ENCODE data around the gene LARGE1. TPM values are rescaled to one million over a fixed set of nuclear protein-coding genes. Genes with fewer than 3 reads are reported as not detected.

Gene LARGE1
- total RNA-seq, 4 donors from 2014 or later, result 18.7 to 82.1 (median 39.2) TPM

GRCh38 chr22:33879796-33880195 is 40.5 kb downstream of the LARGE1 start:
- no peak for DNase-seq

DNA sequence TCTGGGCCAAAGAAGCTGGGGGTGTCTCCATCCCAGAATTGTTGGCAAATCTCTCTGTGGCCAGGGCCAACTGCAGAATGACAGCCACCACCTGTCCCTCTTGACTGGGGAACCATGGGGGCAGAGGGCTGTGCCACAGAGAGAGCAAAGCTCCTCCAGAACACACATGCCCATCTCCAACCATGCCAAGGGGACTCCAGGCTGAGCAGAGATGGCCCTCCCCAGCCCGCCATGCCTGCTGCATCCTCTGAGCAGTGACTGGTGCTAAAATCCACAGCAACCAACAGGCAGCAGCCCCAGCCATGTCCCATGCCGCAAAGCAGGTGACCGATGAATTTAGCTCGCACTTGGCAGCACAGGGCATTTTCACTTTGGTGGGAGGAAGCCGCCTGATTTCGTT is 45.0 kb downstream of the LARGE1 start:
- H3K27ac ChIP-seq, result no peak overlapping the region
- DNase-seq, result no peak
- H3K36me3 ChIP-seq, result no peaks in the 10 kb centered on the region
- TF ChIP-seq, protein P1, sequence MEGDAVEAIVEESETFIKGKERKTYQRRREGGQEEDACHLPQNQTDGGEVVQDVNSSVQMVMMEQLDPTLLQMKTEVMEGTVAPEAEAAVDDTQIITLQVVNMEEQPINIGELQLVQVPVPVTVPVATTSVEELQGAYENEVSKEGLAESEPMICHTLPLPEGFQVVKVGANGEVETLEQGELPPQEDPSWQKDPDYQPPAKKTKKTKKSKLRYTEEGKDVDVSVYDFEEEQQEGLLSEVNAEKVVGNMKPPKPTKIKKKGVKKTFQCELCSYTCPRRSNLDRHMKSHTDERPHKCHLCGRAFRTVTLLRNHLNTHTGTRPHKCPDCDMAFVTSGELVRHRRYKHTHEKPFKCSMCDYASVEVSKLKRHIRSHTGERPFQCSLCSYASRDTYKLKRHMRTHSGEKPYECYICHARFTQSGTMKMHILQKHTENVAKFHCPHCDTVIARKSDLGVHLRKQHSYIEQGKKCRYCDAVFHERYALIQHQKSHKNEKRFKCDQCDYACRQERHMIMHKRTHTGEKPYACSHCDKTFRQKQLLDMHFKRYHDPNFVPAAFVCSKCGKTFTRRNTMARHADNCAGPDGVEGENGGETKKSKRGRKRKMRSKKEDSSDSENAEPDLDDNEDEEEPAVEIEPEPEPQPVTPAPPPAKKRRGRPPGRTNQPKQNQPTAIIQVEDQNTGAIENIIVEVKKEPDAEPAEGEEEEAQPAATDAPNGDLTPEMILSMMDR (IDR thresholded peaks at IDR 0.05), result no peak
- no peaks in the 10 kb centered on the region for H3K27me3 ChIP-seq
- intact Hi-C loops (cut with DNase I; ENCODE audit: low total_unique reads), result no loop called here
- no peaks in the 10 kb centered on the region for H3K9me3 ChIP-seq
- H3K4me3 ChIP-seq, result no peak overlapping the region
- H3K4me1 ChIP-seq, result peaks cover 0 to 18% of the 10 kb centered on the region in 2 donors

More at GRCh38 chr22:33879796-33880195, 40.5 kb downstream of the LARGE1 start:
- H3K9me3 ChIP-seq, result no peaks in the 10 kb centered on the region
- no peaks in the 10 kb centered on the region for H3K27me3 ChIP-seq
- H3K4me3 ChIP-seq, result no peak overlapping the region
- TF ChIP-seq, protein P1 (IDR thresholded peaks at IDR 0.05), result no peak
- TF ChIP-seq POLR2A (IDR thresholded peaks at IDR 0.05), result no peak
- H3K36me3 ChIP-seq, result no peaks in the 10 kb centered on the region
- no peaks in the 10 kb centered on the region for H3K4me1 ChIP-seq
- H3K27ac ChIP-seq, result no peak overlapping the region
- intact Hi-C loops (cut with DNase I; ENCODE audit: low total_unique reads), result no loop called here

- Histone ChIP-seq H3K4me3 (no peak overlapping the region), H3K27me3 (no peaks in the 10 kb centered on the region), H3K36me3 (no peaks in the 10 kb centered on the region), H3K9me3 (no peaks in the 10 kb centered on the region), H3K27ac (peak overlapping the region; percentile 78 to 83), H3K4me1 (peaks cover 0 to 18% of the 10 kb centered on the region in 2 donors)
- intact Hi-C loops (cut with DNase I; ENCODE audit: low total_unique reads), result no loop called here
- no peak for TF ChIP-seq POLR2A (IDR thresholded peaks at IDR 0.05)
- TF ChIP-seq, protein P1 (IDR thresholded peaks at IDR 0.05), result no peak
- no peak for DNase-seq
Measured at GRCh38 chr22:33874206-33874605, 46.1 kb downstream of the LARGE1 start.

DNA sequence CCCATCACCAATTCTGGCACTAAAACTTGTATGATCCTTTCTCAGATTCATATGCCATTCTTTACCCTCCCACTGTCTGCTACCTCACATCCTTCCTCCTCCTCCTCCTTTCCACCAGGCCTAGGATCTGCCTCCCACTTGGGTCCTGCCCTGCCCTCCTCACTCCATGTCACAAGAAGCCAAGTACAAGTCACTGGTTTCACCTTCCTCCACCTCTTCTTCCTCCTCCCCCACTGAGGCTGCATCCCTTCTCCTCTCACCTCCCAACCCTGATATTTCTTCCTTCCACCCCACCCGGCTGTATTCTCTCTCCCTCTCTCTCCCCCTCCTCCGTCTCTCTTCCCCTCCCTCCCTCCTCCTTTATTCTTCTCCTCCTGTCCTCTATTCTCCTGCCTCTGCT is 46.6 kb downstream of the LARGE1 start:
- Histone ChIP-seq H3K27ac (peak overlapping the region; percentile 78 to 83), H3K4me3 (no peak overlapping the region), H3K9me3 (no peaks in the 10 kb centered on the region), H3K4me1 (peaks cover 0 to 18% of the 10 kb centered on the region in 2 donors), H3K27me3 (no peaks in the 10 kb centered on the region), H3K36me3 (no peaks in the 10 kb centered on the region)
- no peak for DNase-seq
- intact Hi-C loops (cut with DNase I; ENCODE audit: low total_unique reads), result no loop called here
- TF ChIP-seq POLR2A (IDR thresholded peaks at IDR 0.05), result no peak
- TF ChIP-seq, protein P1 (IDR thresholded peaks at IDR 0.05), result no peak

DNA sequence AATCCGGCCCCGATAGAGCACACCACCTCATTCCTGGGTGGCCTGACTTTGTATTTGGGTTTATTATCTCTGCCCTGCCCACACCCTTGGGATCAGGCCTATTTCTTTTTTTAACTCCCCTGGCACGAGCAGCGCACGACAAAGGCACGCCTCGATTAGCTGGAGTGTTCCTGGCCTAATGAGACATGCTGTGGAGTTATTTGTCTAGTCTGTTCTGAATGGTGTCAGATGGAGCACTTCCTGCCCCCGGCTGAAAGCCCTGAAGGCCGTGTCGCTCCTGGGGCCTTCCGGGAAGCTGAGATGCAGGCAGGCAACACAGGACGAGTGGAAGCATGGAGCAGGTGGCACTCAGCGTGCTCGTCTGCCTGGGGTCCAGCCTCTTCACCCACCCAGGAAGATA is 47.1 kb downstream of the LARGE1 start:
- H3K27me3 ChIP-seq, result no peaks in the 10 kb centered on the region
- H3K4me1 ChIP-seq, result peaks cover 0 to 18% of the 10 kb centered on the region in 2 donors
- peak; percentile 33 to 39 for DNase-seq
- no peak for TF ChIP-seq POLR2A (IDR thresholded peaks at IDR 0.05)
- H3K4me3 ChIP-seq, result no peak overlapping the region
- H3K36me3 ChIP-seq, result no peaks in the 10 kb centered on the region
- intact Hi-C loops (cut with DNase I; ENCODE audit: low total_unique reads), result no loop called here
- peak overlapping the region; percentile 78 to 83 for H3K27ac ChIP-seq
- H3K9me3 ChIP-seq, result no peaks in the 10 kb centered on the region

DNA sequence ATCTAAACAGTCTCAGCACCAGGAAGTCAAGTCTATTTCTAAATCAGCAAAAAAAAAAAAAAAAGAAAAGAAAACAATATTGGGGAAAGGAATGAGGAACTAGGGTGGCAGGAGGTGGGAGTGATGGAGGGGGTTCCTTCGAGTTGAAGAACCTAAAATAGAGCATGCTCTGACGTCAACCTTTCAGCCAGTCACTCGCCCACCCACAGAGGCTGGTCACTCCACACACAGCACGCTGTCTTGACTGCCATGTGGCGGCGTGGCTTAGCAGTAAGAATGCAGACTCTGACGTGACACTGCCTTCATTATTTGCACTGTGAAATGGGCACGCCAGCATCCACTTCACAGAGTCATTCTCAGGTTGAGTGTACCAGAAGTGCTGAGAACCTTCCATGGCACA is 48.3 kb downstream of the LARGE1 start:
- peaks cover 6 to 18% of the 10 kb centered on the region in 2 donors for H3K4me1 ChIP-seq
- no peaks in the 10 kb centered on the region for H3K36me3 ChIP-seq
- H3K4me3 ChIP-seq, result no peak overlapping the region
- H3K27me3 ChIP-seq, result no peaks in the 10 kb centered on the region
- H3K27ac ChIP-seq, result peak overlapping the region; percentile 78 to 83
- intact Hi-C loops (cut with DNase I; ENCODE audit: low total_unique reads), result no loop called here
- peak in 1 of 2 donors; percentile 38 for DNase-seq
- no peaks in the 10 kb centered on the region for H3K9me3 ChIP-seq
- TF ChIP-seq, protein P1 (IDR thresholded peaks at IDR 0.05), result no peak
- TF ChIP-seq POLR2A (IDR thresholded peaks at IDR 0.05), result no peak

Data from uterus (tissue), 4 donors.